Measurements from ENCODE around the gene MOB1A. TPM values are rescaled to one million over a fixed set of nuclear protein-coding genes. Genes with fewer than 3 reads are reported as not detected.

MOB1A gene
- polyA plus RNA-seq, 1 donor from 2014 or later, result 39.2 TPM

GRCh38 chr2:74131901-74132300 is 46.8 kb downstream of the MOB1A start:
- Histone ChIP-seq H3F3A (ENCODE audit: insufficient read depth, low read length, poor library complexity, severe bottlenecking) (no peaks in the 10 kb centered on the region), H3K36me3 (ENCODE audit: insufficient read depth, low read length) (no peaks in the 10 kb centered on the region), H3K27ac (ENCODE audit: low read length) (no peak overlapping the region), H3K9me3 (ENCODE audit: low read length) (no peaks in the 10 kb centered on the region), H3K79me2 (replicated peaks; ENCODE audit: insufficient read depth, low read length) (no peaks in the 10 kb centered on the region), H2AFZ (ENCODE audit: low read depth, low read length) (no peak overlapping the region), H3K27me3 (ENCODE audit: insufficient read depth, low read depth, low read length) (no peaks in the 10 kb centered on the region), H4K20me1 (ENCODE audit: insufficient read depth) (no peaks in the 10 kb centered on the region), H3K9me2 (ENCODE audit: insufficient read depth, low read length) (no peaks in the 10 kb centered on the region), H3K4me3 (ENCODE audit: low read length) (no peak overlapping the region), H3K4me2 (ENCODE audit: low read length) (no peak overlapping the region), H3K9ac (ENCODE audit: low read length) (no peak overlapping the region)
- TF ChIP-seq EZH2 (IDR thresholded peaks at IDR 0.05; ENCODE audit: borderline replicate concordance, insufficient read depth, low read length, poor library complexity, severe bottlenecking), result no peak
- TF ChIP-seq SMC3 (conservative IDR thresholded peaks at IDR 0.05; ENCODE audit: poor library complexity), result no peak
- TF ChIP-seq REST (IDR thresholded peaks at IDR 0.05; ENCODE audit: borderline replicate concordance), result no peak
- TF ChIP-seq POLR2AphosphoS5 (IDR thresholded peaks at IDR 0.05), result no peak
- no peak for TF ChIP-seq TAF1 (IDR thresholded peaks at IDR 0.05; ENCODE audit: low read depth)
- TF ChIP-seq CTCF (IDR thresholded peaks at IDR 0.05; ENCODE audit: poor library complexity, severe bottlenecking), result no peak
- no peak for TF ChIP-seq RAD21 (conservative IDR thresholded peaks at IDR 0.05)
- no peak for TF ChIP-seq MXI1 (conservative IDR thresholded peaks at IDR 0.05; ENCODE audit: poor library complexity, severe bottlenecking)
- no peak for TF ChIP-seq EP300 (conservative IDR thresholded peaks at IDR 0.05; ENCODE audit: poor library complexity, severe bottlenecking)

GRCh38 chr2:74130211-74130995 is 48.3 kb downstream of the MOB1A start:
- Histone ChIP-seq H3K9me3 (ENCODE audit: low read length) (no peaks in the 10 kb centered on the region), H3K4me3 (ENCODE audit: low read length) (no peak overlapping the region), H3K9me2 (ENCODE audit: insufficient read depth, low read length) (no peaks in the 10 kb centered on the region), H3K27me3 (ENCODE audit: insufficient read depth, low read depth, low read length) (no peaks in the 10 kb centered on the region), H3K9ac (ENCODE audit: low read length) (no peak overlapping the region), H3K4me2 (ENCODE audit: low read length) (no peak overlapping the region), H3K27ac (ENCODE audit: low read length) (no peak overlapping the region), H3F3A (ENCODE audit: insufficient read depth, low read length, poor library complexity, severe bottlenecking) (no peaks in the 10 kb centered on the region), H4K20me1 (ENCODE audit: insufficient read depth) (no peaks in the 10 kb centered on the region), H3K36me3 (ENCODE audit: insufficient read depth, low read length) (no peaks in the 10 kb centered on the region), H2AFZ (ENCODE audit: low read depth, low read length) (no peak overlapping the region), H3K79me2 (replicated peaks; ENCODE audit: insufficient read depth, low read length) (no peaks in the 10 kb centered on the region)
- TF ChIP-seq REST (IDR thresholded peaks at IDR 0.05; ENCODE audit: borderline replicate concordance) (no peak), EZH2 (IDR thresholded peaks at IDR 0.05; ENCODE audit: borderline replicate concordance, insufficient read depth, low read length, poor library complexity, severe bottlenecking) (no peak), TAF1 (IDR thresholded peaks at IDR 0.05; ENCODE audit: low read depth) (no peak), EP300 (conservative IDR thresholded peaks at IDR 0.05; ENCODE audit: poor library complexity, severe bottlenecking) (no peak), RAD21 (conservative IDR thresholded peaks at IDR 0.05) (no peak), CTCF (IDR thresholded peaks at IDR 0.05; ENCODE audit: poor library complexity, severe bottlenecking) (no peak)

Data from neural cell (in vitro differentiated cells).